Parathyroid adenoma (tissue), 2 donors: ENCODE results near the gene PLEKHF1.
A peak's percentile ranks its signal among the peaks of the same experiment; 100 is the strongest.

Experiments
- H2AFZ ChIP-seq: fragments of 300-600 bp; sonication (generic); one replicate; pipeline ENCODE4 v1.7.0; 2017; ENCODE audit warnings: antibody characterized with exemption, mild to moderate bottlenecking
- H3K27ac ChIP-seq: fragments of 300-600 bp; sonication (generic); one replicate; pipeline ENCODE4 v1.7.0; 2017
- H3K27me3 ChIP-seq: fragments of 300-600 bp; sonication (generic); one replicate; pipeline ENCODE4 v1.7.0; 2017; ENCODE audit warnings: low read length; ENCODE audit not compliant: control insufficient read depth, insufficient read depth
- H3K36me3 ChIP-seq: fragments of 300-600 bp; sonication (generic); one replicate; pipeline ENCODE4 v1.7.0; 2017; ENCODE audit warnings: low read length; ENCODE audit not compliant: control insufficient read depth, insufficient read depth
- H3K4me1 ChIP-seq: fragments of 300-600 bp; sonication (generic); one replicate; pipeline ENCODE4 v1.7.0; 2017; ENCODE audit warnings: control low read depth
- H3K4me2 ChIP-seq: fragments of 300-600 bp; sonication (generic); one replicate; pipeline ENCODE4 v1.7.0; 2017; ENCODE audit warnings: low read length
- H3K4me3 ChIP-seq: fragments of 300-600 bp; sonication (generic); one replicate; pipeline ENCODE4 v1.7.0; 2017; ENCODE audit warnings: low read depth, low read length
- H3K79me2 ChIP-seq: fragments of 300-600 bp; sonication (generic); one replicate; pipeline ENCODE4 v1.7.0; 2017; ENCODE audit warnings: control low read depth
- H3K9ac ChIP-seq: fragments of 300-600 bp; sonication (generic); one replicate; pipeline ENCODE4 v1.7.0; 2017; ENCODE audit warnings: mild to moderate bottlenecking
- H3K9me3 ChIP-seq: fragments of 300-600 bp; sonication (generic); one replicate; pipeline ENCODE4 v1.7.0; 2017; ENCODE audit warnings: low read length; ENCODE audit not compliant: control insufficient read depth
- TF ChIP-seq, protein P1 (sequence below): fragments of 300-600 bp; sonication (generic); IDR thresholded peaks from one replicate; pipeline ENCODE4 v1.7.0; 2017; ENCODE audit warnings: antibody characterized with exemption, mild to moderate bottlenecking
- donor health status: primary hyperparathyroidism.

The PLEKHF1 gene

DNA sequence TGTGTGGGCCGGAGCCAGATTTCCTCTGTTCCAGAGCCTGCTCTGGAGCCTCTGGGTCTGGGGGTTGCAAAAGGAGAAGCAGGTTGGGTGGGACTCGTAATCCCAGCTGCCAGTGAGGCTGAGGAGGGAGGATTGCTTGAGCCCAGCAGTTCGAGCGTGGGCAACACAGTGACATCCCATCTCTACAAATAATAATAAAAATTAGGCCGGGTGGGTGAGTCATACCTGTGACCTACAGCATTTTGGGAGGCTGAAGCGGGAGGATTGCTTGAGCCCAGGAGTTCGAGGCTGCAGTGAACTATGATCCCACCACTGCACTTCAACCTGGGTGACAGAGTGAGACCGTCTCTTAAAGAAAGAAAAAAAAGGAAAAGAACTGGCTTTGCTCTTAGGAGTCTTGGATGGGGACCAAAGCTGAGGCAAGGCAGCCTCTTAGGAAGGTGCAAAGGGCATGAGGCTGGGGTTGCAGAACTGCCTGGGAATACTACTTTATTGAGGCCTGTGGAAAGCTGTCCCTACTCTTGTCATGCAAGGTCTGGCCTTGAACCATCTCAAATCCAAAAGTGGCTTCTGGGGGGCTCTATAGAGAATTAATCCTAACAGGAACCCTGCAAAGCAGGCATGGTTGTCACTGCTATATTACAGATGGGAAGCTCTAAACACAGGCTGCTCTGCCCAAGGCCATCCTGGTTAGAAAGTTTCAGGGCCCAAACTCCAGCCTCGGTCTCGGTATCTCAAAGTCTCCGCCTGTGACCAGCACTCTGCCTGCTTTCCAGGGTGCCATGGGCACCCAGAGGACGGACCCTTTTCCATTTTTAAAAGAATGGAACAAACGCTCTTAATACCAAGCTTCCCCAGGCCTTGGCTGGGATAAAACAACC lies 50.7 kb downstream of the PLEKHF1 start:
- TF ChIP-seq, protein P1, sequence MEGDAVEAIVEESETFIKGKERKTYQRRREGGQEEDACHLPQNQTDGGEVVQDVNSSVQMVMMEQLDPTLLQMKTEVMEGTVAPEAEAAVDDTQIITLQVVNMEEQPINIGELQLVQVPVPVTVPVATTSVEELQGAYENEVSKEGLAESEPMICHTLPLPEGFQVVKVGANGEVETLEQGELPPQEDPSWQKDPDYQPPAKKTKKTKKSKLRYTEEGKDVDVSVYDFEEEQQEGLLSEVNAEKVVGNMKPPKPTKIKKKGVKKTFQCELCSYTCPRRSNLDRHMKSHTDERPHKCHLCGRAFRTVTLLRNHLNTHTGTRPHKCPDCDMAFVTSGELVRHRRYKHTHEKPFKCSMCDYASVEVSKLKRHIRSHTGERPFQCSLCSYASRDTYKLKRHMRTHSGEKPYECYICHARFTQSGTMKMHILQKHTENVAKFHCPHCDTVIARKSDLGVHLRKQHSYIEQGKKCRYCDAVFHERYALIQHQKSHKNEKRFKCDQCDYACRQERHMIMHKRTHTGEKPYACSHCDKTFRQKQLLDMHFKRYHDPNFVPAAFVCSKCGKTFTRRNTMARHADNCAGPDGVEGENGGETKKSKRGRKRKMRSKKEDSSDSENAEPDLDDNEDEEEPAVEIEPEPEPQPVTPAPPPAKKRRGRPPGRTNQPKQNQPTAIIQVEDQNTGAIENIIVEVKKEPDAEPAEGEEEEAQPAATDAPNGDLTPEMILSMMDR = no peak
- Histone ChIP-seq H3K36me3 (no peaks in the 10 kb centered on the region), H3K4me1 (peaks cover 18% of the 10 kb centered on the region), H3K4me2 (peak overlapping the region; percentile 94), H3K27me3 (no peaks in the 10 kb centered on the region), H3K4me3 (peak overlapping the region; percentile 83), H3K9me3 (no peaks in the 10 kb centered on the region), H2AFZ (peak overlapping the region; percentile 94), H3K27ac (peak overlapping the region; percentile 92), H3K9ac (peak overlapping the region; percentile 100), H3K79me2 (peaks cover 11% of the 10 kb centered on the region)

DNA sequence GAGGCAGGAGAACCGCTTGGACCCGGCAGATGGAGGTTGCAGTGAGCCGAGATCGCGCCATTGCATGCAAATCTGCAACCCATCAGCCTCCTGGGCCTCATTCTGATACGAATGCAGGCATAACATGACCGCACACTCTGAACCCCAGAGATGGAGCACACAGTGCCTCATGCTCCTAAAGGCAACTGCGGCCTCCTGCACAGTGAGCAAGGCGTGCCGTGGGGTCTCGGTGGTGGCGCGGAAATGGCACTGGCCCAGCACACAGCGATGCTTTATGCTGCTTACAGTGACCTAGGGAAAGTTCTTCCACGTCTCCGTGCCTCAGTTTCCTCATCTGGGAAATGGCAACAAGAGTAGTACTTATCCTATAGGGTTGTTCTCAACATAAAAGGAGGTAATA lies 51.8 kb downstream of the PLEKHF1 start:
- no peaks in the 10 kb centered on the region for H3K27me3 ChIP-seq
- no peak overlapping the region for H3K27ac ChIP-seq
- H3K4me1 ChIP-seq = peaks cover 18% of the 10 kb centered on the region
- no peak overlapping the region for H3K4me3 ChIP-seq
- H2AFZ ChIP-seq = no peak overlapping the region
- no peaks in the 10 kb centered on the region for H3K9me3 ChIP-seq
- H3K36me3 ChIP-seq = no peaks in the 10 kb centered on the region
- TF ChIP-seq, protein P1 = no peak
- H3K79me2 ChIP-seq = peaks cover 11% of the 10 kb centered on the region
- H3K9ac ChIP-seq = no peak overlapping the region
- no peak overlapping the region for H3K4me2 ChIP-seq

DNA sequence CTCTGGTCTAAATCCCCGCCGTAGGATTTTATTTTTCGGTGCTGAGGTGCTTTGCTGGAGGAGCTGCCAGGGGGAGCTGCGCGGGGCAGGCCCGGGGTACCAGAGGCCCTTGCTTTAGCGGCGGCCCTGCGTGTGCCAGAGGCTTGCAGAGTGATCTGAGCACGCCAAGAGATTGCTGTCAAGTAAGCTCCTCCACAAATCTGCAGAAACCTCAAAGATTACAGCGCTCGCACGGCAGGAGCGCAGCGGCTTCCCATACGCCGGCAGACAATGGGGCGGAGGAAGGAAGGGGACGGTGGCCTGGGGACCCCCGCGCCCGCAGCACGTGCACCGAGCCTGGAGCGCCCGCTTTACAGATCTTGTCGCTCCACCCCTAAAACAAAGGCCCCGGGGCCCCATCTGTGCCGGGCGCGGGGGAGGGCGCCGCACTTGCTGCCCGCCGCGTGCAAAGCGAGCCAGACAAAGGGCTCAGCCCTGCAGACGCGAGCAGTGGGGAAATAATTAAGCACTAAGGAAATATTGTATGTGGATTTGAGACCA lies 58.9 kb downstream of the PLEKHF1 start:
- no peaks in the 10 kb centered on the region for H3K36me3 ChIP-seq
- H3K9me3 ChIP-seq = no peaks in the 10 kb centered on the region
- no peaks in the 10 kb centered on the region for H3K27me3 ChIP-seq
- H3K9ac ChIP-seq = no peak overlapping the region
- H3K79me2 ChIP-seq = no peaks in the 10 kb centered on the region
- no peak overlapping the region for H3K27ac ChIP-seq
- H3K4me3 ChIP-seq = no peak overlapping the region
- H3K4me1 ChIP-seq = no peaks in the 10 kb centered on the region
- TF ChIP-seq, protein P1 = no peak
- H2AFZ ChIP-seq = peak overlapping the region; percentile 62
- H3K4me2 ChIP-seq = peak overlapping the region; percentile 11

DNA sequence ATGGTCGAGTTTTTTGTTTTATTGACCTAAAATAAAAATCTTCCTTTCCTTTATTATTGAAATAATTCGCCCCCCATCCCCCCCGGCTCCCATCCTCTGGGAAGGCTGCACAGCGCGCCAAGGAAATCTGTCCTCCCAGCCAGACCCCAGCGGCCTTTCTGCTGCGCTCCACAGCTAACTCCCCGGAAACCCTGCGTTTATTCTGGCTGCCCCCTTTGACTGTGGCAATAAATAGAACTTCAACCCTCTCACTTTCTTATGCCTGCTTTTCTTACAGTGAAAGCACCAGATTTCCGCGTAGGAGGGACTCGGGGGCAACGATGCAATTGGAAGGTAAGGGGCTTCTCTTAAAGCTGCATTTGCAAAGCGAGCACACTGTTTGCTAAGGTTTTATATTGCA lies 59.5 kb downstream of the PLEKHF1 start:
- Histone ChIP-seq H3K36me3 (no peaks in the 10 kb centered on the region), H3K9me3 (no peaks in the 10 kb centered on the region), H3K4me3 (no peak overlapping the region), H3K9ac (no peak overlapping the region), H3K4me1 (no peaks in the 10 kb centered on the region), H2AFZ (no peak overlapping the region), H3K27me3 (no peaks in the 10 kb centered on the region), H3K4me2 (no peak overlapping the region), H3K27ac (no peak overlapping the region), H3K79me2 (no peaks in the 10 kb centered on the region)
- TF ChIP-seq, protein P1 = no peak
